GM20000 (cell line): ENCODE results near the gene COMP.

ENCODE experiments used
- DNase-seq: peaks from one replicate; pipeline ENCODE4 v3.0.0; 2012; ENCODE audit warnings: low spot score
- CTCF ChIP-seq: IDR thresholded peaks from 2 replicates; pipeline ENCODE4 v1.5.1; 2012; ENCODE audit warnings: mild to moderate bottlenecking, control low read depth; ENCODE audit errors: extremely low read depth, missing control alignments

Gene COMP

GRCh38 chr19:18776288-18776594 lies 14.9 kb downstream of the COMP start:
- DNase-seq = no peak
- no peak for TF ChIP-seq CTCF

DNA sequence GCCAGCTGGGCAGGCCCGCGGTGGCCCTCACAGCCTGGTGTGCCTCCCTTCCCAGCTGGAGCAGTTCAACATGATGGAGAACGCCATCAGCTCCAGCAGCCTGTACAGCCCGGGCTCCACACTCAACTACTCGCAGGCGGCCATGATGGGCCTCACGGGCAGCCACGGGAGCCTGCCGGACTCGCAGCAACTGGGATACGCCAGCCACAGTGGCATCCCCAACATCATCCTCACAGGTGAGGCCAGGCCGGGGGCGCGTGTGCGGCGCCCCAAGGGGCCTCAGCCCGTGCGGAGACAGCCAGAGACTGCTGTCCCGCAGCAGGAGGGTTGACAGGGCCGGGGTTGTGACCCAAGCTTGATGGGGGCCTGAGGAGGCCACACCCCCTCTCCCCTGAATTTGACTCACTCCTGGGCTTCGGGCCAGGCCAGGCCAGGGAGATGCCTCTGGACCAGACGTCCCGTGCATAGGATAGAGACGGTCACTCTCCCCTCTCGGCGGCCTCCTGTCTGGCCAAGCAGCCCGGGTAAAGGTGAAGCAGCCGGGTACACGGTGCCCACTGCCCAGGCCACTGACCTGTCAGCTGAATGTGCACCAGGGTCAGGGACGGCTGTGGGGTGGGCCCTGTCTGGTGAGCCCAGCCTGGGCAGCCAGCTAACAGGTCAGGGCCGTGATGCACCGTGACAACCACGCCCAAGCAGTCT lies 15.4 kb downstream of the COMP start:
- peak; percentile 44 for DNase-seq
- TF ChIP-seq CTCF = no peak

GRCh38 chr19:18774782-18775444 lies 16.2 kb downstream of the COMP start:
- DNase-seq = no peak
- no peak for TF ChIP-seq CTCF

DNA sequence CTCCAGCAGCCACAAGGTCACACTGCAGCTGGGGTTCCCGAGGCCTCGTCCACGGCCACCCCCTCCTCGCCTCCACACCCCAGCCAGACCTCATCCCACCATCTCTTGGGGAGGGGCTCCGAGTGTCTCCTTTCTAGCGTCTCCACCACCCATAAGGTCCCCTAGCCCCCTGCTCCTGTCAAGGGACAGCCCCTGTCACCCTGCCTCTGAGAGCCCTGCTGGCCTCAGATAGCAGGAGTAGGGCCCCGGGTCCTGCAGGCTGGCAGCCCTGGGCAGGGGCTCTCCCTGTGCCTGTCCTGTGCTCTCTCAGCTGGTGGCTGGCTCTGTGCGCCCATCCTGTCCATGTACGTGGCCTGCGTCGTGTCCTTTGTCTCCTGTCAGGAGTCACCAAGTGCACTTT lies 17.0 kb downstream of the COMP start:
- no peak for DNase-seq
- no peak for TF ChIP-seq CTCF

DNA sequence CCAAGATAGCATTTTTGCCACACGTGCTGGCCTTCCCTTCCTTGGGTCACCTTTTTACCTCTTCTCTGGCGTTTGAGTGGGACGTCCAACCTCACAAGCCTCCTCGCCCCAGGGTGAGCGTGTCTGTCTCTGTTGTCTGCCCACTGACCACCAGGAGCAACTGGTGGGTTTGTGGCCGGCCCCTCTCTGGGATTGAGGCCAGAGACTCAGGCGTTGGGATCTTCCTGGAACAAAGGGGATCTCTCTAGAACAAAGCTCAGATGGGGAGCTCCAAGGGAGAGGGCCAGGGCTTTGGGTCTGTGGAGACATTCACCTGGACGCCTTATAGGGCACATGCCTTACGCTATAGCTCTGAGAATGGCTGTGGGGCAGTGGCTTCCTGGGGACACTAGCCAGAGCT lies 17.4 kb downstream of the COMP start:
- no peak for DNase-seq
- no peak for TF ChIP-seq CTCF

- DNase-seq = no peak
- TF ChIP-seq CTCF = no peak
Observed at GRCh38 chr19:18772620-18773587, 18.2 kb downstream of the COMP start.
